ENCODE measurements around the gene SECISBP2. TPM values are rescaled to one million over a fixed set of nuclear protein-coding genes. Genes with fewer than 3 reads are reported as not detected.
"Not testable (repeated sequence)": the region's sequence is repeated elsewhere in the genome, so short reads cannot be mapped to it uniquely, and the experiment has no call there.

The SECISBP2 gene
- total RNA-seq, 1 donor: 30.8 TPM

DNA sequence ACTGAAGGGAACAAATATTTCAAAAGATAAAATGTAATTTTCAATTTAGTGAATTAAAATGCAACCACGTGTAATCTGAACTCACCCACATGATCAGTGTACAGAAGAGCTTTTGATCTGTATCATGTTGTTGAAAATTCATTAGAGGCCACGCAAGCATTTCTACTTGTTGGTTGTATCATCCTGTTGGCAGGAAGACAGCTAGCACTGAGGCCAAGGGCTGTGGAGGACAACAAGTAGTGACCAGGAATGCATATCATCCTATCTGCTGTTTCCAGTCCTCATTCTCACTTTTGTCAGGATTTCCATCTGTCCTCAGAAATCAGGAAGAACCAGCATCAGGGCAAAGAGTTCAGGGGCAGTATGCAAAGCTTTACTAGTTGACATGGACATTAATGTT lies 37.2 kb upstream of the SECISBP2 start:
- Histone ChIP-seq H3K27me3 (ENCODE audit: insufficient read depth, low read length) (no peaks in the 10 kb centered on the region), H4K20me1 (ENCODE audit: insufficient read depth, low read length) (no peaks in the 10 kb centered on the region), H2AFZ (ENCODE audit: low read length) (no peak overlapping the region), H3K4me3 (ENCODE audit: insufficient read depth, low read length) (no peak overlapping the region), H3K27ac (ENCODE audit: low read depth, low read length) (no peak overlapping the region), H3K9me3 (ENCODE audit: low read depth, low read length) (no peaks in the 10 kb centered on the region), H3K4me1 (ENCODE audit: insufficient read depth, low read length) (peaks cover 4% of the 10 kb centered on the region), H3K79me2 (ENCODE audit: insufficient read depth, low read length) (no peaks in the 10 kb centered on the region), H3K36me3 (ENCODE audit: insufficient read depth, low read length) (no peaks in the 10 kb centered on the region), H3K4me2 (ENCODE audit: insufficient read depth, low read length) (no peak overlapping the region)
- no peak for DNase-seq (ENCODE audit: insufficient read length, low spot score, missing footprints)
- no peak for TF ChIP-seq CTCF (IDR thresholded peaks at IDR 0.05; ENCODE audit: extremely low read depth, low read depth, low read length)

DNA sequence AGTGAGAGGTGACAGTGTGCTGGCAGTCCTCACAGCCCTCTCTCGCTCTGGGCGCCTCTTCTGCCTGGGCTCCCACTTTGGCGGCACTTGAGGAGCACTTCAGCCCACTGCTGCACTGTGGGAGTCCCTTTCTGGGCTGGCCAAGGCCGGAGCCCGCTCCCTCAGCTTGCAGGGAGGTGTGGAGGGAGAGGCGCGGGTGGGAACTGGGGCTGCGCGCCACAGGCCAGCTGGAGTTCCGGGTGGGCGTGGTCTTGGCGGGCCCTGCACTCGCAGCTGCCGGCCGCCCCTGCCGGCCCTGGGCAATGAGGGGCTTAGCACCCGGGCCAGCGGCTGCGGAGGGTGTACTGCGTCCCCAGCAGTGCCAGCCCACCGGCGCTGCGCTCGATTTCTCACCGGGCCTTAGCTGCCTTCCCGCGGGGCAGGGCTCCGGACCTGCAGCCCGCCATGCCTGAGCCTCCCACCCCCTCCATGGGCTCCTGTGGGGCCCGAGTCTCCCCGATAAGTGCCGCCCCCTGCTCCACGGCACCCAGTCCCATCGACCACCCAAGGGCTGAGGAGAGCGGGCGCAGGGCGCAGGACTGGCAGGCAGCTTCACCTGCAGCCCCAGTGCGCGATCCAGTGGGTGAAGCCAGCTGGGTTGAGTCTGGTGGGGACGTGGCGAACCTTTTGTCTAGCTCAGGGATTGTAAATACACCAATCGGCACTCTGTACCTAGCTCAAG lies 35.9 kb upstream of the SECISBP2 start:
- not testable (repeated sequence) for H3K27ac ChIP-seq (ENCODE audit: low read depth, low read length); H4K20me1 ChIP-seq (ENCODE audit: insufficient read depth, low read length); H3K79me2 ChIP-seq (ENCODE audit: insufficient read depth, low read length); H3K36me3 ChIP-seq (ENCODE audit: insufficient read depth, low read length); H3K9me3 ChIP-seq (ENCODE audit: low read depth, low read length); DNase-seq (ENCODE audit: insufficient read length, low spot score, missing footprints); H3K4me1 ChIP-seq (ENCODE audit: insufficient read depth, low read length); H3K27me3 ChIP-seq (ENCODE audit: insufficient read depth, low read length)
- Histone ChIP-seq H3K4me3 (ENCODE audit: insufficient read depth, low read length) (peak overlapping the region; percentile 45), H3K4me2 (ENCODE audit: insufficient read depth, low read length) (peak overlapping the region; percentile 51), H2AFZ (ENCODE audit: low read length) (peak overlapping the region; percentile 59)

- Histone ChIP-seq H3K79me2 (ENCODE audit: insufficient read depth, low read length) (no peaks in the 10 kb centered on the region), H4K20me1 (ENCODE audit: insufficient read depth, low read length) (no peaks in the 10 kb centered on the region), H3K27me3 (ENCODE audit: insufficient read depth, low read length) (no peaks in the 10 kb centered on the region), H3K4me1 (ENCODE audit: insufficient read depth, low read length) (peaks cover 4% of the 10 kb centered on the region), H3K36me3 (ENCODE audit: insufficient read depth, low read length) (no peaks in the 10 kb centered on the region), H2AFZ (ENCODE audit: low read length) (no peak overlapping the region), H3K4me2 (ENCODE audit: insufficient read depth, low read length) (no peak overlapping the region), H3K4me3 (ENCODE audit: insufficient read depth, low read length) (no peak overlapping the region), H3K27ac (ENCODE audit: low read depth, low read length) (no peak overlapping the region), H3K9me3 (ENCODE audit: low read depth, low read length) (no peaks in the 10 kb centered on the region)
- no peak for TF ChIP-seq CTCF (IDR thresholded peaks at IDR 0.05; ENCODE audit: extremely low read depth, low read depth, low read length)
- DNase-seq (ENCODE audit: insufficient read length, low spot score, missing footprints): peak; percentile 81
Observed at GRCh38 chr9:89284076-89284475, 34.2 kb upstream of the SECISBP2 start.

DNA sequence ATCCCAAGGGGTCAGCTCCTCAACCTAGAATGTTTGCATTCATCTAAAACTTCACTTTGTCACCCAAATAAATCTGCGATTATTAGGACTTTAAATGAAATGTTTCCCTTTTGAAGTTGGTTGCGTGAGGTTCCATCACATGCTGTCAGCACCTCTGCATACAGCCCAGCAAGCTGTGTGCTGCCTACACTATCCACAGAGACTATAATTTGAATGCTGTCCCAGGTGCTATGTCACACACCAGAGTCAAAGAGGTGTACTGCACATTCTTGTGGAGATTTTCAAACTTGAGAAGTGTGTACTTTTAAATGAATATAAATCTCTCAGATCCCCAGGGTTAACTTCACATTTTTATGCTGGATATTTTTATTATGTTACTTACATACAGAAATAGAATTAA lies 26.6 kb upstream of the SECISBP2 start:
- no peaks in the 10 kb centered on the region for H3K79me2 ChIP-seq (ENCODE audit: insufficient read depth, low read length)
- no peaks in the 10 kb centered on the region for H4K20me1 ChIP-seq (ENCODE audit: insufficient read depth, low read length)
- H3K4me2 ChIP-seq (ENCODE audit: insufficient read depth, low read length): no peak overlapping the region
- H3K9me3 ChIP-seq (ENCODE audit: low read depth, low read length): no peaks in the 10 kb centered on the region
- H2AFZ ChIP-seq (ENCODE audit: low read length): no peak overlapping the region
- H3K4me3 ChIP-seq (ENCODE audit: insufficient read depth, low read length): no peak overlapping the region
- no peaks in the 10 kb centered on the region for H3K4me1 ChIP-seq (ENCODE audit: insufficient read depth, low read length)
- TF ChIP-seq CTCF (IDR thresholded peaks at IDR 0.05; ENCODE audit: extremely low read depth, low read depth, low read length): no peak
- no peak overlapping the region for H3K27ac ChIP-seq (ENCODE audit: low read depth, low read length)
- H3K36me3 ChIP-seq (ENCODE audit: insufficient read depth, low read length): no peaks in the 10 kb centered on the region
- H3K27me3 ChIP-seq (ENCODE audit: insufficient read depth, low read length): no peaks in the 10 kb centered on the region
- no peak for DNase-seq (ENCODE audit: insufficient read length, low spot score, missing footprints)
